22Rv1 (cell line): ENCODE data around the gene DCAF8L2.

Experiments used
- ZFX ChIP-seq: fragments of 450-650 bp; IDR thresholded peaks from 2 replicates; pipeline ENCODE4 v1.6.1; 2017; ENCODE audit warnings: antibody characterized with exemption, borderline replicate concordance
- TF ChIP-seq, protein P1 (sequence below): fragments of 450-650 bp; IDR thresholded peaks from 2 replicates; pipeline ENCODE4 v1.5.1; 2017; ENCODE audit warnings: mild to moderate bottlenecking

DNA sequence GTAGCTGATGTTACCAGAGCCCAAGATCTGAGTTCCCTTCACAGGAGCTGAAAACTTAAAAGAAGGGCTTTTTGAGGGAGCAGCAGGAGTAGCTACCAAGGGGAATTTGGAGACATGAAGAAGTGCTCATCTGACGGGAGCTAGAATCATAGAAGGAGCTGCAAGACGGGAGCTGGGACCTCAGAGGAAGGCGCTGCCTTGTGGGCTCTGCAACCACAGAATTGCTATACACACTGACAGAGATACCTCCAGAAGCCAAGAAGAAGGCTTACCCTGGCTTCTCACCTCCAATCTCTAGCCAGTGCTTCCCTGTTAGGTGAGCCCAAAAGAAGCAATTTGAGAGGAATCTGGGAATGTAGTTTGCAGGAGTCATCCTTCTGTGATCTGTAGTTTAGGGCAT is 35.9 kb downstream of the DCAF8L2 start:
- TF ChIP-seq, protein P1, sequence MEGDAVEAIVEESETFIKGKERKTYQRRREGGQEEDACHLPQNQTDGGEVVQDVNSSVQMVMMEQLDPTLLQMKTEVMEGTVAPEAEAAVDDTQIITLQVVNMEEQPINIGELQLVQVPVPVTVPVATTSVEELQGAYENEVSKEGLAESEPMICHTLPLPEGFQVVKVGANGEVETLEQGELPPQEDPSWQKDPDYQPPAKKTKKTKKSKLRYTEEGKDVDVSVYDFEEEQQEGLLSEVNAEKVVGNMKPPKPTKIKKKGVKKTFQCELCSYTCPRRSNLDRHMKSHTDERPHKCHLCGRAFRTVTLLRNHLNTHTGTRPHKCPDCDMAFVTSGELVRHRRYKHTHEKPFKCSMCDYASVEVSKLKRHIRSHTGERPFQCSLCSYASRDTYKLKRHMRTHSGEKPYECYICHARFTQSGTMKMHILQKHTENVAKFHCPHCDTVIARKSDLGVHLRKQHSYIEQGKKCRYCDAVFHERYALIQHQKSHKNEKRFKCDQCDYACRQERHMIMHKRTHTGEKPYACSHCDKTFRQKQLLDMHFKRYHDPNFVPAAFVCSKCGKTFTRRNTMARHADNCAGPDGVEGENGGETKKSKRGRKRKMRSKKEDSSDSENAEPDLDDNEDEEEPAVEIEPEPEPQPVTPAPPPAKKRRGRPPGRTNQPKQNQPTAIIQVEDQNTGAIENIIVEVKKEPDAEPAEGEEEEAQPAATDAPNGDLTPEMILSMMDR: no peak
- TF ChIP-seq ZFX: no peak
